ENCODE results near the gene MORC4. TPM values are rescaled to one million over a fixed set of nuclear protein-coding genes. Genes with fewer than 3 reads are reported as not detected.
A peak's percentile ranks its signal among the peaks of the same experiment; 100 is the strongest.

MORC4 gene
- total and polyA plus RNA-seq, 7 donors = 2.1 to 17.1 (median 7.9) TPM

DNA sequence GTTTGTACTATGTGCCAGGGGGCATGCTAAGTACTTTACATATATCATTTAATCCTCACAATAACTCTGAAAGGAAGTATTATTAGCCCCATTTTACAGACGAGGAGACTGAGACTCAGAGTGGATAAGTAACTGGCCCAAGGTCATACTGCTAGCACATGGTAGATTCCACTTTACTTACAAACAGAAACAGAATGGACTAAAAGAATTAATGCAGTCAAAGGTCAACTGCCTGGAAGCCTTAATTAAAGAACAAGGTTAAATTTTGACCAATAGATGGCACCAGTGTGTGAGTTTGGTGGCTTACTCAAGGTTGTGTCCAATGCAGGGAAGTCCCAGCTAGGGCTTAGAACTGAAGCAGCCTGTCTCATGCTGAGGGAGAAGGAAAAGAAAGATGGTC lies 101.5 kb downstream of the MORC4 start:
- Histone ChIP-seq H3K27me3 (ENCODE audit: insufficient read depth in 3 of 3, low read length in 2 of 3) (peaks cover 0 to under 1% (median 0%) of the 10 kb centered on the region in 3 donors), H3K4me3 (no peak overlapping the region), H3K27ac (no peak overlapping the region), H3K36me3 (ENCODE audit: insufficient read depth in 1 of 2, low read depth in 1 of 2) (no peaks in the 10 kb centered on the region), H3K9me3 (no peaks in the 10 kb centered on the region), H3K4me1 (peaks cover 11% of the 10 kb centered on the region)
- intact Hi-C loops (cut with DNase I) = loop anchor here in 1 of 2 donors (5.0 kb wide), 1 partner anchor 39 kb away; no protein-coding TSS in a partner anchor
- ATAC-seq (peak; percentile 69 to 79 (median 72)), DNase-seq (no peak)
- TF ChIP-seq, protein P1, sequence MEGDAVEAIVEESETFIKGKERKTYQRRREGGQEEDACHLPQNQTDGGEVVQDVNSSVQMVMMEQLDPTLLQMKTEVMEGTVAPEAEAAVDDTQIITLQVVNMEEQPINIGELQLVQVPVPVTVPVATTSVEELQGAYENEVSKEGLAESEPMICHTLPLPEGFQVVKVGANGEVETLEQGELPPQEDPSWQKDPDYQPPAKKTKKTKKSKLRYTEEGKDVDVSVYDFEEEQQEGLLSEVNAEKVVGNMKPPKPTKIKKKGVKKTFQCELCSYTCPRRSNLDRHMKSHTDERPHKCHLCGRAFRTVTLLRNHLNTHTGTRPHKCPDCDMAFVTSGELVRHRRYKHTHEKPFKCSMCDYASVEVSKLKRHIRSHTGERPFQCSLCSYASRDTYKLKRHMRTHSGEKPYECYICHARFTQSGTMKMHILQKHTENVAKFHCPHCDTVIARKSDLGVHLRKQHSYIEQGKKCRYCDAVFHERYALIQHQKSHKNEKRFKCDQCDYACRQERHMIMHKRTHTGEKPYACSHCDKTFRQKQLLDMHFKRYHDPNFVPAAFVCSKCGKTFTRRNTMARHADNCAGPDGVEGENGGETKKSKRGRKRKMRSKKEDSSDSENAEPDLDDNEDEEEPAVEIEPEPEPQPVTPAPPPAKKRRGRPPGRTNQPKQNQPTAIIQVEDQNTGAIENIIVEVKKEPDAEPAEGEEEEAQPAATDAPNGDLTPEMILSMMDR (IDR thresholded peaks at IDR 0.05) = peak; percentile 39
- 32 to 82% (median 67%) methylated on average over 1 of the region's 1 CpG for WGBS, 3 donors

DNA sequence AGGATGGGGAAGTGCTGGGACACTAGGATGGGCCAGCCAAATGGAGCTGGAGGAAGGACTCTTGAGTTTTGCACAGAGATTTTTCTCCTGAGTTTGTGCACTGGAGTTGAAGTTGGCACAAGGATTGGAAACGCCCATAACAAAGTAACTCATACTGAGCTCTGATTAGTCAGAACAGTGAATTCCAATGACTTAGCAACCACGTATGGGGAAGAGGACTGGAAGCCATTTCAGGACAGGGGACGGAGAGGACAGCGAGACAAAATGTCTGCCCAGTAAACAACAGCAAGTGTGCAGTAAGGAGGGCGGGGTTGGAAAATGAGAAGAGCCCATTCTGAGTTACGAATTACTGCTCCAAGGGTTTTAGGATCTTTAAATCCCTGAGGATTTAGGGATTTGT lies 102.8 kb downstream of the MORC4 start:
- no peak for ATAC-seq
- H3K27me3 ChIP-seq (ENCODE audit: insufficient read depth in 3 of 3, low read length in 2 of 3) = peaks cover 0 to 13% (median 0%) of the 10 kb centered on the region in 3 donors
- no peak overlapping the region for H3K4me3 ChIP-seq
- intact Hi-C loops (cut with DNase I) = loop anchor here in 1 of 2 donors (5.0 kb wide), 1 partner anchor 40 kb away; no protein-coding TSS in a partner anchor
- no peak overlapping the region for H3K27ac ChIP-seq
- TF ChIP-seq, protein P1 (IDR thresholded peaks at IDR 0.05) = no peak
- DNase-seq = no peak
- H3K36me3 ChIP-seq (ENCODE audit: insufficient read depth in 1 of 2, low read depth in 1 of 2) = no peaks in the 10 kb centered on the region
- no peaks in the 10 kb centered on the region for H3K9me3 ChIP-seq
- peaks cover 3% of the 10 kb centered on the region for H3K4me1 ChIP-seq
- WGBS, 3 donors = 56 to 80% (median 76%) methylated on average over 6 of the region's 6 CpGs

DNA sequence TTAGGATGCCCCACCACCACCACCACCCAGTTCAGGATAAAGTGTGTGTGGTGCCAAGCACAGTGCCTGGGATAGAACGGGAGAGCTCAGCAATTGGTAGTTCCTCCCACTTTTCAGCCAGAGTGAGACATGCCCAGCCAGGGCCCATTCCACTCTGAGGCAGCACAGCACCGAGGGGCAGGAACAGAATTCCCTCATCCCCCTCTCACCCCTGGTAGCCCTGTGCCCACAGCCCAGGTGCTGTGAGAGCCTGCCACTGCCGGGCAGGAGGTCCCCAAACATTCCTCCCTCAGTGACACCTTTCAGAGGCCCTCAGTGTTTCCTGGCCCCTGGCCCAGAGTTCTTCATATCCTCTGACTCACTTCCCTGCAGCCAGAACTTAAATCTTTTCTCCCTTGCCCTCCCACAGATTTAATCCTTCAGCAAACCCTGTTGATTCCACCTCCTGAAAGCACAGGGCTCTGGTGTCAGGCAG lies 105.0 kb downstream of the MORC4 start:
- no peak overlapping the region for H3K4me3 ChIP-seq
- no peaks in the 10 kb centered on the region for H3K36me3 ChIP-seq (ENCODE audit: insufficient read depth in 1 of 2, low read depth in 1 of 2)
- H3K9me3 ChIP-seq = no peaks in the 10 kb centered on the region
- DNase-seq (peak in 1 of 2 donors; percentile 23), ATAC-seq (peak; percentile 38 to 77 (median 60))
- H3K27me3 ChIP-seq (ENCODE audit: insufficient read depth in 3 of 3, low read length in 2 of 3) = peaks cover 0 to 26% (median 0%) of the 10 kb centered on the region in 3 donors
- no peaks in the 10 kb centered on the region for H3K4me1 ChIP-seq
- no peak overlapping the region for H3K27ac ChIP-seq
- WGBS, 3 donors = 16 to 40% (median 39%) methylated on average over 2 to 3 of the region's 3 CpGs
- intact Hi-C loops (cut with DNase I) = loop anchor here (2.0 to 5.0 kb wide), 3 partner anchors 42 to 60 kb away; no protein-coding TSS in a partner anchor
- TF ChIP-seq, protein P1 (IDR thresholded peaks at IDR 0.05) = no peak

DNA sequence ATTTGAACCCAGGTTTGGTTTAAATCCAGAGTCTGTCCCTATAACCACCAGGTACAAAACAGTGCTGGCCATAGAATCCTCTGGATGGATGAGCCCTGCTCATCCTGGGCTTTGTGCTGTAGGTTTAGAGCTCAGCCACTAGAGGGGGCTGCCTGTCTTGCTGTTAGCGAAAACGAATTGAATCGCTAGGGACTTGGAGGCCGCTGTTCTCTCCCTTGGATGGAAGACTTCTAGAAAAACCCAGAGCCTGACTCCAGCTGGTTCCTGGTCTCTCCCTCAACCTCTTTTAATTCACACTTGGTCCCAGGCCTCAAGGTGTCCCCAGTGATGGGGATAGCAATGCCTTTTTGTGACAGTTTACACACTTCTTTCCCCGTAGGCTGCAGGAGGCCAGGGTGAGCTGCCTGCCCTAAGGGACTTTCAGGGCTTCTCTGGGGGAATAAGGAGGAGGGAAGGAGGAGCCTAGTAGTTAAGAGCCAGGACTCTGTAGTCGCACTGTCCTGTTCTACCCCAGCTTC lies 105.6 kb downstream of the MORC4 start:
- TF ChIP-seq, protein P1 (IDR thresholded peaks at IDR 0.05) = peak; percentile 83
- 17 to 21% (median 21%) methylated on average over 6 of the region's 6 CpGs for WGBS, 3 donors
- DNase-seq (peak; percentile 32 to 69), ATAC-seq (peak; percentile 85 to 94 (median 87))
- Histone ChIP-seq H3K36me3 (ENCODE audit: insufficient read depth in 1 of 2, low read depth in 1 of 2) (no peaks in the 10 kb centered on the region), H3K4me3 (no peak overlapping the region), H3K27me3 (ENCODE audit: insufficient read depth in 3 of 3, low read length in 2 of 3) (peaks cover 0 to 26% (median 0%) of the 10 kb centered on the region in 3 donors), H3K27ac (no peak overlapping the region), H3K4me1 (no peaks in the 10 kb centered on the region), H3K9me3 (no peaks in the 10 kb centered on the region)
- intact Hi-C loops (cut with DNase I) = loop anchor here (2.0 kb wide), 2 partner anchors 58 to 60 kb away; no protein-coding TSS in a partner anchor

Measured in psoas muscle (tissue), 8 donors.